GM23248 (cell line): ENCODE results near the gene IKZF1.

Experiments
- EZH2 ChIP-seq: fragments of 200-600 bp; sonication (generic); IDR thresholded peaks from 2 replicates; pipeline ENCODE4 v1.6.1; 2018; ENCODE audit warnings: antibody characterized with exemption, mild to moderate bottlenecking; ENCODE audit not compliant: insufficient read depth, poor library complexity, severe bottlenecking
- EZH2phosphoT487 ChIP-seq: fragments of 200-600 bp; sonication (generic); IDR thresholded peaks from 2 replicates; pipeline ENCODE4 v1.6.1; 2018; ENCODE audit warnings: antibody characterized with exemption, moderate library complexity, mild to moderate bottlenecking, low read depth; ENCODE audit not compliant: insufficient read depth

- TF ChIP-seq EZH2phosphoT487 (no peak), EZH2 (no peak)
These were observed 63.1 kb downstream of the IKZF1 start for GRCh38 chr7:50367570-50367969.
